ENCODE data around the gene MOV10.

The MOV10 gene

GRCh38 chr1:112674986-112675727 is 698 bp downstream of the MOV10 start:
- DNase-seq (ENCODE audit: low spot score) = peak; percentile 45

GRCh38 chr1:112675728-112676381 is 1.4 kb downstream of the MOV10 start:
- DNase-seq (ENCODE audit: low spot score) = no peak

GRCh38 chr1:112676543-112676942 is 2.1 kb downstream of the MOV10 start:
- DNase-seq (ENCODE audit: low spot score) = no peak

- DNase-seq (ENCODE audit: low spot score) = no peak
Observed at GRCh38 chr1:112677501-112677900, 3.0 kb downstream of the MOV10 start.

- no peak for DNase-seq (ENCODE audit: low spot score)
Observed at GRCh38 chr1:112678605-112679004, 4.1 kb downstream of the MOV10 start.

GRCh38 chr1:112685913-112686312 is 11.5 kb downstream of the MOV10 start:
- DNase-seq (ENCODE audit: low spot score) = no peak

GRCh38 chr1:112686417-112686816 is 12.0 kb downstream of the MOV10 start:
- no peak for DNase-seq (ENCODE audit: low spot score)

- no peak for DNase-seq (ENCODE audit: low spot score)
Observed at GRCh38 chr1:112686835-112687234, 12.4 kb downstream of the MOV10 start.

- no peak for DNase-seq (ENCODE audit: low spot score)
Observed at GRCh38 chr1:112687361-112687760, 12.9 kb downstream of the MOV10 start.

- no peak for DNase-seq (ENCODE audit: low spot score)
Observed at GRCh38 chr1:112687785-112688496, 13.5 kb downstream of the MOV10 start.

GRCh38 chr1:112688781-112689193 is 14.3 kb downstream of the MOV10 start:
- DNase-seq (ENCODE audit: low spot score) = no peak

GRCh38 chr1:112689196-112689841 is 14.9 kb downstream of the MOV10 start:
- no peak for DNase-seq (ENCODE audit: low spot score)

GRCh38 chr1:112689842-112690237 is 15.4 kb downstream of the MOV10 start:
- DNase-seq (ENCODE audit: low spot score) = no peak

GRCh38 chr1:112692681-112693080 is 18.2 kb downstream of the MOV10 start:
- no peak for DNase-seq (ENCODE audit: low spot score)

GRCh38 chr1:112693821-112694220 is 19.4 kb downstream of the MOV10 start:
- no peak for DNase-seq (ENCODE audit: low spot score)

GRCh38 chr1:112694363-112694929 is 20.0 kb downstream of the MOV10 start:
- DNase-seq (ENCODE audit: low spot score) = no peak

- no peak for DNase-seq (ENCODE audit: low spot score)
Observed at GRCh38 chr1:112695276-112695675, 20.8 kb downstream of the MOV10 start.

- no peak for DNase-seq (ENCODE audit: low spot score)
Observed at GRCh38 chr1:112696578-112697314, 22.3 kb downstream of the MOV10 start.

- no peak for DNase-seq (ENCODE audit: low spot score)
Observed at GRCh38 chr1:112697781-112698201, 23.3 kb downstream of the MOV10 start.

GRCh38 chr1:112698366-112699310 is 24.2 kb downstream of the MOV10 start:
- DNase-seq (ENCODE audit: low spot score) = peak; percentile 61

Data from HuH-7 (cell line).